Choroid plexus epithelial cell (primary cell): ENCODE results near the gene OR5P2.

Experiments used
- DNase-seq: peaks from one replicate; pipeline ENCODE4 v3.0.0-alpha.2; 2010; ENCODE audit warnings: low read depth
- H3K4me3 ChIP-seq: 2 replicates; pipeline ENCODE4 v1.5.1; 2011; ENCODE audit warnings: low read depth, mild to moderate bottlenecking, control low read depth, low read length, moderate library complexity
- CTCF ChIP-seq: conservative IDR thresholded peaks from 2 replicates; pipeline ENCODE4 v1.5.1; 2011; ENCODE audit warnings: low read depth, mild to moderate bottlenecking, control low read depth, inconsistent platforms, low read length, moderate library complexity

The OR5P2 gene

GRCh38 chr11:7796842-7797241 lies at the start of gene OR5P2:
OR5P2 (minus strand) TSS chr11:7796942; CDS start chr11:7796942, 0 bp downstream.
- no peak for DNase-seq
- no peak for TF ChIP-seq CTCF

GRCh38 chr11:7846003-7846402 lies 49.3 kb upstream of the OR5P2 start:
- no peak overlapping the region for H3K4me3 ChIP-seq
- TF ChIP-seq CTCF: no peak
- no peak for DNase-seq

More at GRCh38 chr11:7796842-7797241, at the start of gene OR5P2:
- H3K4me3 ChIP-seq: no peak within 1 kb of the TSS

- no peak for TF ChIP-seq CTCF
- no peak overlapping the region for H3K4me3 ChIP-seq
- no peak for DNase-seq
These were observed 48.2 kb upstream of the OR5P2 start for GRCh38 chr11:7844986-7845385.

GRCh38 chr11:7844521-7844920 lies 47.8 kb upstream of the OR5P2 start:
- H3K4me3 ChIP-seq: no peak overlapping the region
- no peak for TF ChIP-seq CTCF
- DNase-seq: no peak

- TF ChIP-seq CTCF: no peak
- DNase-seq: no peak
- H3K4me3 ChIP-seq: no peak overlapping the region
These were observed 43.8 kb upstream of the OR5P2 start for GRCh38 chr11:7840578-7840977.

GRCh38 chr11:7833527-7833926 lies 36.8 kb upstream of the OR5P2 start:
- no peak overlapping the region for H3K4me3 ChIP-seq
- no peak for TF ChIP-seq CTCF
- no peak for DNase-seq

GRCh38 chr11:7830740-7831139 lies 34.0 kb upstream of the OR5P2 start, which contains the start of gene OR5P3:
OR5P3 (minus strand) TSS chr11:7830840.
- TF ChIP-seq CTCF: no peak
- no peak within 1 kb of the TSS for H3K4me3 ChIP-seq
- DNase-seq: no peak
